Measurements from ENCODE around the gene DUSP28.

Gene DUSP28

GRCh38 chr2:240563951-240564560, 3.9 kb downstream of the DUSP28 start:
- DNase-seq (ENCODE audit: extremely low spot score): no peak
- CTCF ChIA-PET: no interaction called here
- POLR2A ChIA-PET: interaction anchor here (2.1 kb wide), 1 partner anchor 22 kb away, joined by 6 read pairs; the partner anchor contains the start of gene CAPN10
- TF ChIP-seq SUZ12 (IDR thresholded peaks at IDR 0.05) (no peak), FOXK2 (IDR thresholded peaks at IDR 0.05) (no peak)

GRCh38 chr2:240564561-240565332, 4.6 kb downstream of the DUSP28 start:
- POLR2A ChIA-PET: interaction anchor here (2.0 to 2.1 kb wide), 2 partner anchors 21 to 22 kb away, joined by 6 to 23 read pairs; partner anchors contain the start of gene CAPN10

GRCh38 chr2:240565333-240566202, 5.4 kb downstream of the DUSP28 start:
- TF ChIP-seq ARNT (IDR thresholded peaks at IDR 0.05): no peak
- TF ChIP-seq BHLHE40 (IDR thresholded peaks at IDR 0.05; ENCODE audit: borderline replicate concordance): no peak
- TF ChIP-seq TARDBP (IDR thresholded peaks at IDR 0.05): no peak
- TF ChIP-seq FOXK2 (IDR thresholded peaks at IDR 0.05): no peak
- no peak for TF ChIP-seq FOXA1 (IDR thresholded peaks at IDR 0.05)
- TF ChIP-seq LEF1 (IDR thresholded peaks at IDR 0.05; ENCODE audit: borderline replicate concordance): no peak
- no peak for TF ChIP-seq NFRKB (IDR thresholded peaks at IDR 0.05)
- no peak for TF ChIP-seq ZNF384 (IDR thresholded peaks at IDR 0.05)
- TF ChIP-seq CTBP1 (IDR thresholded peaks at IDR 0.05; ENCODE audit: borderline replicate concordance): no peak
- no peak for TF ChIP-seq HDGF (IDR thresholded peaks at IDR 0.05; ENCODE audit: borderline replicate concordance)
- TF ChIP-seq L3MBTL2 (conservative IDR thresholded peaks at IDR 0.05): no peak
- TF ChIP-seq SP1 (IDR thresholded peaks at IDR 0.05): no peak
- TF ChIP-seq SUZ12 (IDR thresholded peaks at IDR 0.05): no peak
- no peak for TF ChIP-seq ELF4 (IDR thresholded peaks at IDR 0.05)
- TF ChIP-seq FOXM1 (IDR thresholded peaks at IDR 0.05; ENCODE audit: borderline replicate concordance): no peak
- no peak for TF ChIP-seq PKNOX1 (IDR thresholded peaks at IDR 0.05)
- ChIA-PET CTCF (interaction anchor here (2.2 kb wide), 1 partner anchor 21 kb away, joined by 8 read pairs; the partner anchor contains the start of gene CAPN10), POLR2A (interaction anchor here (0.7 to 2.0 kb wide), 2 partner anchors 20 to 27 kb away, joined by 3 to 23 read pairs; partner anchors contain the start of gene CAPN10)
- no peak for DNase-seq (ENCODE audit: extremely low spot score)

More at GRCh38 chr2:240564561-240565332, 4.6 kb downstream of the DUSP28 start:
- TF ChIP-seq CTBP1 (IDR thresholded peaks at IDR 0.05; ENCODE audit: borderline replicate concordance) (no peak), LEF1 (IDR thresholded peaks at IDR 0.05; ENCODE audit: borderline replicate concordance) (no peak), SUZ12 (IDR thresholded peaks at IDR 0.05) (no peak), FOXA1 (IDR thresholded peaks at IDR 0.05) (no peak), ELF4 (IDR thresholded peaks at IDR 0.05) (no peak), BHLHE40 (IDR thresholded peaks at IDR 0.05; ENCODE audit: borderline replicate concordance) (no peak), HDGF (IDR thresholded peaks at IDR 0.05; ENCODE audit: borderline replicate concordance) (no peak), PKNOX1 (IDR thresholded peaks at IDR 0.05) (no peak), SP1 (IDR thresholded peaks at IDR 0.05) (no peak), L3MBTL2 (conservative IDR thresholded peaks at IDR 0.05) (no peak), ARNT (IDR thresholded peaks at IDR 0.05) (no peak), ZNF384 (IDR thresholded peaks at IDR 0.05) (no peak), FOXM1 (IDR thresholded peaks at IDR 0.05; ENCODE audit: borderline replicate concordance) (no peak), TARDBP (IDR thresholded peaks at IDR 0.05) (no peak)
- CTCF ChIA-PET: interaction anchor here (2.2 kb wide), 1 partner anchor 22 kb away, joined by 8 read pairs; the partner anchor contains the start of gene CAPN10
- DNase-seq (ENCODE audit: extremely low spot score): no peak

- TF ChIP-seq SP1 (IDR thresholded peaks at IDR 0.05): no peak
- no peak for TF ChIP-seq HDGF (IDR thresholded peaks at IDR 0.05; ENCODE audit: borderline replicate concordance)
- no peak for TF ChIP-seq LEF1 (IDR thresholded peaks at IDR 0.05; ENCODE audit: borderline replicate concordance)
- DNase-seq (ENCODE audit: extremely low spot score): peak; percentile 81
- POLR2A ChIA-PET: interaction anchor here (0.7 to 2.0 kb wide), 2 partner anchors 19 to 26 kb away, joined by 3 to 23 read pairs; partner anchors contain the start of gene CAPN10
- CTCF ChIA-PET: interaction anchor here (1.0 to 2.2 kb wide), 2 partner anchors 14 to 21 kb away, joined by 3 to 8 read pairs; partner anchors contain the start of gene CAPN10
Observed at GRCh38 chr2:240566203-240567136, 6.3 kb downstream of the DUSP28 start.

GRCh38 chr2:240567137-240567871, 7.1 kb downstream of the DUSP28 start:
- TF ChIP-seq ARNT (IDR thresholded peaks at IDR 0.05): no peak
- ChIA-PET CTCF (interaction anchor here (1.0 to 2.2 kb wide), 2 partner anchors 13 to 20 kb away, joined by 3 to 8 read pairs; partner anchors contain the start of gene CAPN10), POLR2A (interaction anchor here (0.7 to 2.0 kb wide), 2 partner anchors 18 to 19 kb away, joined by 3 to 23 read pairs; partner anchors contain the start of gene CAPN10)
- DNase-seq (ENCODE audit: extremely low spot score): no peak

All from HEK293T (cell line).